ENCODE results near the gene LRRC46. TPM values are rescaled to one million over a fixed set of nuclear protein-coding genes. Genes with fewer than 3 reads are reported as not detected.

The LRRC46 gene
- total and polyA plus RNA-seq, 9 of the 15 experiments (the other 6 are each of a cell fraction or from before 2014, with no cell fraction given), result 0.39 to 1.4 (median 0.53) TPM; not detected in 1

DNA sequence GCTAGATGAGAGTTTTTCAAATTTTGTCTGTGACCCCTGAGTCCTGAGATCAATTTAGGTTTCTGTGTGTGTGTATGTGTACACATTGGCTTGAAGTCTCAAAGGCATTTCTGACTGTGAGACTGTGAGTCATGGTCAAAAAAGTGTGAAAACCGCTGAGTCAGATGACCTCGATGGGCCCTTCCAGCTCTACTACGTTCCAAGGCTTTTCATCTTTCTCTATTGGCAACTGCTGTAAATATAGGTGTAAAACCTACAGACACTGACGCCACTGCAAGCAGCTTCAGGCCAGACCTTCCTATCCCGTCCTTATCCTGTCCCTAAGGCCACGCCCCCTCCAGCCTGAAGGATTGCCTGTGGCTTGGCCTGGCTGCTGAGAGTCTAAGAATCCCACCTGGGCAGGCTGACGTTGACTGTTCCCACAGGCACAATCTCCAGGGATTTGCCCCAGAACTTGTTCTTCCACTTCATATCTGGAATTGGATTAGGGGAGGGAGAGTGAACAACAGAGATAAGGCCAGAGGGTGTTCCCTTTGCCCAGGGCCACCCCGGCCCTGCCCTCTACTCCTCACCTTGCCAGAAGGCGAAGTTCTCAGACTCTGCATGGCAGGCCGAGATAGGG, 21.2 kb upstream of the LRRC46 start (continued):
- TF ChIP-seq, protein P1, sequence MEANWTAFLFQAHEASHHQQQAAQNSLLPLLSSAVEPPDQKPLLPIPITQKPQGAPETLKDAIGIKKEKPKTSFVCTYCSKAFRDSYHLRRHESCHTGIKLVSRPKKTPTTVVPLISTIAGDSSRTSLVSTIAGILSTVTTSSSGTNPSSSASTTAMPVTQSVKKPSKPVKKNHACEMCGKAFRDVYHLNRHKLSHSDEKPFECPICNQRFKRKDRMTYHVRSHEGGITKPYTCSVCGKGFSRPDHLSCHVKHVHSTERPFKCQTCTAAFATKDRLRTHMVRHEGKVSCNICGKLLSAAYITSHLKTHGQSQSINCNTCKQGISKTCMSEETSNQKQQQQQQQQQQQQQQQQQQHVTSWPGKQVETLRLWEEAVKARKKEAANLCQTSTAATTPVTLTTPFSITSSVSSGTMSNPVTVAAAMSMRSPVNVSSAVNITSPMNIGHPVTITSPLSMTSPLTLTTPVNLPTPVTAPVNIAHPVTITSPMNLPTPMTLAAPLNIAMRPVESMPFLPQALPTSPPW (CRISPR knock-in tag; IDR thresholded peaks at IDR 0.05), result peak; percentile 20; the same call in 1 of the 2 replicates
- TF ChIP-seq KDM1A (IDR thresholded peaks at IDR 0.05) (0 out of 4 replicates have a peak, but pooled peaks of 1 of the 2 experiments have one; percentile 24), FOXA3 (CRISPR knock-in tag; conservative IDR thresholded peaks at IDR 0.05 in 1 of 2, IDR thresholded peaks at IDR 0.05 in 1 of 2) (peak in 1 of 2 experiments; percentile 64; a peak in 2 of 4 replicates), DPF2 (IDR thresholded peaks at IDR 0.05) (peak; percentile 81), TAL1 (IDR thresholded peaks at IDR 0.05) (peak; percentile 55), NFE2L1 (tag; IDR thresholded peaks at IDR 0.05; ENCODE audit: borderline replicate concordance, low read depth) (0 out of 2 replicates have a peak, but pooled peaks have one; percentile 22), ZNF316 (IDR thresholded peaks at IDR 0.05) (peak; percentile 100), FOXP1 (CRISPR knock-in tag; IDR thresholded peaks at IDR 0.05) (peak; percentile 79), CTBP1 (IDR thresholded peaks at IDR 0.05; ENCODE audit: borderline replicate concordance) (peak; percentile 46; the same call in 1 of the 2 replicates), SRF (CRISPR knock-in tag; IDR thresholded peaks at IDR 0.05) (0 out of 4 replicates have a peak, but pooled peaks of 1 of the 2 experiments have one; percentile 36), NFIC (IDR thresholded peaks at IDR 0.05) (peak; percentile 7; the same call in 1 of the 2 replicates), FOSL1 (tag; conservative IDR thresholded peaks at IDR 0.05) (peak; percentile 84), POLR2AphosphoS5 (IDR thresholded peaks at IDR 0.05; ENCODE audit: control insufficient read depth, insufficient read depth, low read depth, low read length) (no peak), ARID1B (IDR thresholded peaks at IDR 0.05) (peak; percentile 71), YY1 (IDR thresholded peaks at IDR 0.05; ENCODE audit: borderline replicate concordance in 1 of 3, control insufficient read depth in 1 of 3, extremely low read depth in 1 of 3, insufficient read depth in 3 of 3, insufficient read length in 1 of 3, insufficient replicate concordance in 2 of 3, low read depth in 1 of 3, low read length in 2 of 3) (no peak)
- TF ChIP-seq, protein P2, sequence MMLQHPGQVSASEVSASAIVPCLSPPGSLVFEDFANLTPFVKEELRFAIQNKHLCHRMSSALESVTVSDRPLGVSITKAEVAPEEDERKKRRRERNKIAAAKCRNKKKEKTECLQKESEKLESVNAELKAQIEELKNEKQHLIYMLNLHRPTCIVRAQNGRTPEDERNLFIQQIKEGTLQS (IDR thresholded peaks at IDR 0.05), result peak; percentile 73
- TF ChIP-seq, protein P2 (CRISPR knock-in tag; conservative IDR thresholded peaks at IDR 0.05), result no peak
- TF ChIP-seq, protein P3, sequence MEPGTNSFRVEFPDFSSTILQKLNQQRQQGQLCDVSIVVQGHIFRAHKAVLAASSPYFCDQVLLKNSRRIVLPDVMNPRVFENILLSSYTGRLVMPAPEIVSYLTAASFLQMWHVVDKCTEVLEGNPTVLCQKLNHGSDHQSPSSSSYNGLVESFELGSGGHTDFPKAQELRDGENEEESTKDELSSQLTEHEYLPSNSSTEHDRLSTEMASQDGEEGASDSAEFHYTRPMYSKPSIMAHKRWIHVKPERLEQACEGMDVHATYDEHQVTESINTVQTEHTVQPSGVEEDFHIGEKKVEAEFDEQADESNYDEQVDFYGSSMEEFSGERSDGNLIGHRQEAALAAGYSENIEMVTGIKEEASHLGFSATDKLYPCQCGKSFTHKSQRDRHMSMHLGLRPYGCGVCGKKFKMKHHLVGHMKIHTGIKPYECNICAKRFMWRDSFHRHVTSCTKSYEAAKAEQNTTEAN (CRISPR knock-in tag; IDR thresholded peaks at IDR 0.05), result no peak
- TF ChIP-seq, protein P4, sequence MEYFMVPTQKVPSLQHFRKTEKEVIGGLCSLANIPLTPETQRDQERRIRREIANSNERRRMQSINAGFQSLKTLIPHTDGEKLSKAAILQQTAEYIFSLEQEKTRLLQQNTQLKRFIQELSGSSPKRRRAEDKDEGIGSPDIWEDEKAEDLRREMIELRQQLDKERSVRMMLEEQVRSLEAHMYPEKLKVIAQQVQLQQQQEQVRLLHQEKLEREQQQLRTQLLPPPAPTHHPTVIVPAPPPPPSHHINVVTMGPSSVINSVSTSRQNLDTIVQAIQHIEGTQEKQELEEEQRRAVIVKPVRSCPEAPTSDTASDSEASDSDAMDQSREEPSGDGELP (CRISPR knock-in tag; IDR thresholded peaks at IDR 0.05; ENCODE audit: borderline replicate concordance), result peak; percentile 37; the same call in 1 of the 2 replicates
- TF ChIP-seq, protein P5, sequence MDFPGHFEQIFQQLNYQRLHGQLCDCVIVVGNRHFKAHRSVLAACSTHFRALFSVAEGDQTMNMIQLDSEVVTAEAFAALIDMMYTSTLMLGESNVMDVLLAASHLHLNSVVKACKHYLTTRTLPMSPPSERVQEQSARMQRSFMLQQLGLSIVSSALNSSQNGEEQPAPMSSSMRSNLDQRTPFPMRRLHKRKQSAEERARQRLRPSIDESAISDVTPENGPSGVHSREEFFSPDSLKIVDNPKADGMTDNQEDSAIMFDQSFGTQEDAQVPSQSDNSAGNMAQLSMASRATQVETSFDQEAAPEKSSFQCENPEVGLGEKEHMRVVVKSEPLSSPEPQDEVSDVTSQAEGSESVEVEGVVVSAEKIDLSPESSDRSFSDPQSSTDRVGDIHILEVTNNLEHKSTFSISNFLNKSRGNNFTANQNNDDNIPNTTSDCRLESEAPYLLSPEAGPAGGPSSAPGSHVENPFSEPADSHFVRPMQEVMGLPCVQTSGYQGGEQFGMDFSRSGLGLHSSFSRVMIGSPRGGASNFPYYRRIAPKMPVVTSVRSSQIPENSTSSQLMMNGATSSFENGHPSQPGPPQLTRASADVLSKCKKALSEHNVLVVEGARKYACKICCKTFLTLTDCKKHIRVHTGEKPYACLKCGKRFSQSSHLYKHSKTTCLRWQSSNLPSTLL (IDR thresholded peaks at IDR 0.05), result no peak
